Measurements from ENCODE around the gene IVD. TPM values are rescaled to one million over a fixed set of nuclear protein-coding genes. Genes with fewer than 3 reads are reported as not detected.

Gene IVD
- total RNA-seq, 1 donor: 33.6 TPM

- TF ChIP-seq, protein P1, sequence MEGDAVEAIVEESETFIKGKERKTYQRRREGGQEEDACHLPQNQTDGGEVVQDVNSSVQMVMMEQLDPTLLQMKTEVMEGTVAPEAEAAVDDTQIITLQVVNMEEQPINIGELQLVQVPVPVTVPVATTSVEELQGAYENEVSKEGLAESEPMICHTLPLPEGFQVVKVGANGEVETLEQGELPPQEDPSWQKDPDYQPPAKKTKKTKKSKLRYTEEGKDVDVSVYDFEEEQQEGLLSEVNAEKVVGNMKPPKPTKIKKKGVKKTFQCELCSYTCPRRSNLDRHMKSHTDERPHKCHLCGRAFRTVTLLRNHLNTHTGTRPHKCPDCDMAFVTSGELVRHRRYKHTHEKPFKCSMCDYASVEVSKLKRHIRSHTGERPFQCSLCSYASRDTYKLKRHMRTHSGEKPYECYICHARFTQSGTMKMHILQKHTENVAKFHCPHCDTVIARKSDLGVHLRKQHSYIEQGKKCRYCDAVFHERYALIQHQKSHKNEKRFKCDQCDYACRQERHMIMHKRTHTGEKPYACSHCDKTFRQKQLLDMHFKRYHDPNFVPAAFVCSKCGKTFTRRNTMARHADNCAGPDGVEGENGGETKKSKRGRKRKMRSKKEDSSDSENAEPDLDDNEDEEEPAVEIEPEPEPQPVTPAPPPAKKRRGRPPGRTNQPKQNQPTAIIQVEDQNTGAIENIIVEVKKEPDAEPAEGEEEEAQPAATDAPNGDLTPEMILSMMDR (IDR thresholded peaks at IDR 0.05; ENCODE audit: insufficient read depth, low read length): no peak
- no peak overlapping the region for H3K4me3 ChIP-seq (ENCODE audit: low read depth, low read length)
- no peak for DNase-seq (ENCODE audit: low read depth)
Observed at GRCh38 chr15:40367371-40367685, 38.3 kb upstream of the IVD start.

- DNase-seq (ENCODE audit: low read depth): peak; percentile 82
- TF ChIP-seq, protein P1 (IDR thresholded peaks at IDR 0.05; ENCODE audit: insufficient read depth, low read length): peak; percentile 62
- H3K4me3 ChIP-seq (ENCODE audit: low read depth, low read length): peak overlapping the region; percentile 47
Observed at GRCh38 chr15:40367686-40368611, 37.6 kb upstream of the IVD start.

DNA sequence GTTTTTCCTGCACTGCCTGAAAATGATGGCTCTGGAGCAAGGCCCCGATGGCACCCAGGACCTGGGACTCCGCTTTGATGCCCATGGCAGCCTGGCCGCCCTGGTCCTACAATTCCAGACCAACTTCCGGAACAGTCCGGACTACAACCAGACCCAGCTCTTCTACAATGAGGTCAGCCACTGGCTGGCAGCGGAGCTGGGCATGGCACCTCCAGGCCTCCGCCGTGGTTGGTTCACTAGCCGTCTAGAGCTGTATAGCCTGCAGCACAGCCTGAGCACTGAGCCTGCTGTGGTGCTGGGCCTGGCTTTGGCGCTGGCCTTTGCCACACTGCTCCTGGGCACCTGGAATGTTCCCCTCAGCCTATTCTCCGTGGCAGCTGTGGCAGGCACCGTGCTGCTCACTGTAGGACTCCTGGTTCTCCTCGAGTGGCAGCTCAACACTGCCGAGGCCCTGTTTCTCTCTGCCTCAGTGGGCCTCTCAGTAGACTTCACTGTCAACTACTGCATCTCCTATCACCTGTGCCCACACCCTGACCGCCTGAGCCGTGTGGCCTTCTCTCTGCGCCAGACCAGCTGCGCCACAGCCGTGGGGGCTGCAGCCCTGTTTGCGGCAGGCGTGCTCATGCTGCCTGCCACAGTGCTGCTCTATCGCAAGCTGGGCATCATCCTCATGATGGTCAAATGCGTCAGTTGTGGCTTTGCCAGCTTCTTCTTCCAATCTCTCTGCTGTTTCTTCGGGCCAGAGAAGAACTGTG lies 36.7 kb upstream of the IVD start:
- TF ChIP-seq, protein P1 (IDR thresholded peaks at IDR 0.05; ENCODE audit: insufficient read depth, low read length): no peak
- DNase-seq (ENCODE audit: low read depth): no peak

DNA sequence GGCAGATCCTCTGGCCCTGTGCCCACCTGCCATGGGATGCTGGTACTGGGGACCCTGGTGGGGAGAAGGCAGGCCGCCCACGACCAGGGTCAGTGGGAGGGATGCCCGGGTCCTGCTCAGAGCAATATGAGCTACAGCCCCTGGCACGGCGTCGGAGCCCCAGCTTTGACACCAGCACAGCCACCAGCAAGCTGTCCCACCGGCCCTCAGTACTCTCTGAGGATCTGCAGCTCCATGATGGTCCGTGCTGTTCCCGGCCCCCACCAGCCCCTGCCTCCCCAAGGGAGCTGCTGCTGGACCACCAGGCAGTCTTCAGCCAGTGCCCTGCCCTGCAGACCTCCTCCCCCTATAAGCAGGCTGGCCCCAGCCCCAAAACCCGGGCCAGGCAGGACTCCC lies 36.1 kb upstream of the IVD start:
- no peak for DNase-seq (ENCODE audit: low read depth)
- TF ChIP-seq, protein P1 (IDR thresholded peaks at IDR 0.05; ENCODE audit: insufficient read depth, low read length): no peak
- no peak overlapping the region for H3K4me3 ChIP-seq (ENCODE audit: low read depth, low read length)

More for the DNA sequence above, 36.7 kb upstream of the IVD start:
- H3K4me3 ChIP-seq (ENCODE audit: low read depth, low read length): no peak overlapping the region

GRCh38 chr15:40369971-40370370 lies 35.6 kb upstream of the IVD start:
- DNase-seq (ENCODE audit: low read depth): no peak
- TF ChIP-seq, protein P1 (IDR thresholded peaks at IDR 0.05; ENCODE audit: insufficient read depth, low read length): no peak
- H3K4me3 ChIP-seq (ENCODE audit: low read depth, low read length): no peak overlapping the region

GRCh38 chr15:40372981-40373380 lies 32.6 kb upstream of the IVD start:
- TF ChIP-seq, protein P1 (IDR thresholded peaks at IDR 0.05; ENCODE audit: insufficient read depth, low read length): no peak
- DNase-seq (ENCODE audit: low read depth): peak; percentile 42
- H3K4me3 ChIP-seq (ENCODE audit: low read depth, low read length): no peak overlapping the region

All from fibroblast of the aortic adventitia (primary cell).